ENCODE data around the gene HOXC11.

The HOXC11 gene

GRCh38 chr12:53959314-53959713 is 13.6 kb upstream of the HOXC11 start:
- FAIRE-seq, result no peak
- no peak for TF ChIP-seq POLR2A (IDR thresholded peaks at IDR 0.05; ENCODE audit: low read depth, low read length)

GRCh38 chr12:53960187-53961024 is 12.5 kb upstream of the HOXC11 start:
- no peak for FAIRE-seq
- TF ChIP-seq POLR2A (IDR thresholded peaks at IDR 0.05; ENCODE audit: low read depth, low read length), result no peak

More at GRCh38 chr12:53959314-53959713, 13.6 kb upstream of the HOXC11 start:
- no peak for DNase-seq (ENCODE audit: insufficient read length, low spot score)

DNA sequence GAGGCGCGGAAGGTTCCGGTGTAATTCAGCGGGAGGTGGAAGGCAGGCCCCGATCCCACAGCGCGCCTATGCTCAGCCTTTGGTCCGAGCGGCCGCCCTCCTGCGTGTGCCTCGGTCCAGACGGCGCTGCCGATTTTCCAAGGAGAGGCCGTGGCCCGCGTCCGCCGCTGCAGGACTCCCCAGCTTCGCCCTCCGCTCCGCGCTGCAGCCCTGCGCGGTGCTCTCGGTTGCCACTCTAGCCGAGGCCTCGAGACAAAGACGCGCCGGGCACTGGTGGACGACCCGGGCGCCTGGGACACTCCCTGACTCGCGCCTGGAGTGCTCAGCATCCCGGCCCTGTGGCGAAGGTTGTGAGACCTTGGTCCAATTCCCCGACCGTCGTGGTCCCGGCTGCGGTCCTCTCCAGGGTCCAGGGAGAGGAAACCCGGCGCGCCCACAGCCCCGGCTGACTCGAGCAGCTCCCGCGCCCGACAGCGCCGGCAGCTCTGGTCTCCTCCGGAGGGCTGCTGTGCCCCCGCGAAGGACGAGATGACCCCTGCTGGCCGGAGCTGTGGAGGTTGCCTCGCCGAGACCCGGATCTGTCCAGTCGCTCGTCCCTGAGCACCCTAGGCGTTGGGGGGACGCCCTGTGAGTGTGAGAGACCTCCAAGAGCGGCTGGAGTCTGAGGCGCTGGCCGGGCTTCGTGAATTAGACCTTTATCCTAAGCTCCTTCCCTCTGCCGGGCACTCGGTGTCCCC is 11.7 kb upstream of the HOXC11 start:
- DNase-seq (ENCODE audit: insufficient read length, low spot score) (no peak), FAIRE-seq (no peak)
- no peak for TF ChIP-seq POLR2A (IDR thresholded peaks at IDR 0.05; ENCODE audit: low read depth, low read length)

More at GRCh38 chr12:53960187-53961024, 12.5 kb upstream of the HOXC11 start:
- DNase-seq (ENCODE audit: insufficient read length, low spot score), result no peak

- no peak for DNase-seq (ENCODE audit: insufficient read length, low spot score)
- no peak for FAIRE-seq
- no peak for TF ChIP-seq POLR2A (IDR thresholded peaks at IDR 0.05; ENCODE audit: low read depth, low read length)
Observed at GRCh38 chr12:53963005-53963404, 9.9 kb upstream of the HOXC11 start.

DNA sequence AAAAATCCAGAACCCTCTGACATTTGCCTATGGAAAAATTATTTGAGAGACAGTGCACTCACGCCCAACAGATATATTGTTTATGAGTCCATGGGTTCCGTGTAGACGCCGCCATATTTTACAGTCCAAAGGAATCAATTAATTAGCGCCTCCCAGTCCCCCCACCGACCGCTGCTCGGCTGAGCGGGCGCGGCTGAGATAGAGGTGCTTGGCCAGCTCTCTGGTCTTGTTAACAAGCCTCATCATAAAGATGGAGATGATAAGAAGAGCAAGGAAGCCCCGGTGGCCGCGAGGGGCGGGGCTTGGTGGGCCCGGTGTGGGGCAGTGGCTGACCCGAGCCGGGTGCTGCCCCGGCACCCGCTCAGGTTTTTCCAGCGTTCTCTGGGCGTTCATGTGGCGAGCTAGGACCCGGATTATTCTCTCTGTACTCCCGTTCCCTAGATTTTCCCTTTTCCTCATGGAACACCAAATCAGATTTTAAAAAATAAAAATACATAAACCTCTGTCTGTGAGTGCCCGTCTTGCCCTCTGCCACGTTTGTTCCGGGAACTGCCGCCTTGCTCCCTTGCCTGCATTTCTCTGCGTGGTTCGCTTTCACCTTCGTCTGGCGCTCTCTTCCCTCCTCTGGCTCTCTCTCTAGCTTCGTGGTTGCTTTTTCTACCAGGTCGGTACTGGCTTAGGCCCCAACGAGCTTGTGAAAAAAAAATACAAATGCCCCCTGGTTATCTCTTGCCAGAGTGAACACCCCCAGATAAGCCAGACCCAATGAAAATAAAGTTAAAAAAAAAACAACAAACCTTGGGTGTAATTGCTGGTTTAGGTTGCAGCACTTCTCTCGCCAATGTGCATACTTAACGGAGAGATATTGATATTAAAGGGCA is 9.3 kb upstream of the HOXC11 start:
- FAIRE-seq (no peak), DNase-seq (ENCODE audit: insufficient read length, low spot score) (no peak)
- no peak for TF ChIP-seq POLR2A (IDR thresholded peaks at IDR 0.05; ENCODE audit: low read depth, low read length)

DNA sequence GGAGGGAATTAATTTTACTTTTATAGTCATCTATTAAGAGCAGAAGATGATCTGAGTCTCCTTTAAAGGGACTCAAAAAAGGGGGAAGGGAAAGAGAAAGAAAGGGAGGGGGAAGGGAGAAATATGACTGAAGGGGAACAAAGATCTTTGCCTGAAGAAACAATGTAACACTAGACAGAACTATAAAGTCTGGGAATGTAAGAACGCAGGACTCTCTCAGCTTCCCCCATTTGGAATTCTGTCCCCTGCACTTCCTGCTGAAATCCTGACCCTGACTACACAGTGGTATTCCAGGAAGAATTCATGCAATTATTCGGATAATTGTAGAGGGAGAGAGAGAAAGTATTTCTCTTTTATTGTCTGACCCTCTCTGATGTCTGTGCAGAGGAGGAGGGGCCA is 8.6 kb upstream of the HOXC11 start:
- TF ChIP-seq POLR2A (IDR thresholded peaks at IDR 0.05; ENCODE audit: low read depth, low read length), result no peak
- DNase-seq (ENCODE audit: insufficient read length, low spot score) (no peak), FAIRE-seq (no peak)

GRCh38 chr12:53965281-53966084 is 7.4 kb upstream of the HOXC11 start:
- TF ChIP-seq POLR2A (IDR thresholded peaks at IDR 0.05; ENCODE audit: low read depth, low read length), result no peak
- DNase-seq (ENCODE audit: insufficient read length, low spot score) (no peak), FAIRE-seq (no peak)

DNA sequence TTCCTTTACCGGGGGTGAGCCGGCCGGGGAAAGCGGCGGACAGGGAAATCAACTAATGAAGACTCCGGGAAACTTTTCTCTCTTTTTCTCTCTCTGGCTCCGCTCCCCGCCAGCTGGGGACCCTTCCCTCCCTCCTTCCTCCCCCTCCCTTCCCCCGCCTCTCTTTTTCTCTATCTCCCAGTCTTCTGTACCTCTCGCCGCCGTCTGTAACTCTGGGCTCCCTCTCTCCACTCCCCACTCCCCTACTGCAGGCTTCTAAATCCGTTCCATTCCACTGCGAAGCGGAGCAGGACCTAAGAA is 6.9 kb upstream of the HOXC11 start:
- FAIRE-seq (no peak), DNase-seq (ENCODE audit: insufficient read length, low spot score) (no peak)
- no peak for TF ChIP-seq POLR2A (IDR thresholded peaks at IDR 0.05; ENCODE audit: low read depth, low read length)

DNA sequence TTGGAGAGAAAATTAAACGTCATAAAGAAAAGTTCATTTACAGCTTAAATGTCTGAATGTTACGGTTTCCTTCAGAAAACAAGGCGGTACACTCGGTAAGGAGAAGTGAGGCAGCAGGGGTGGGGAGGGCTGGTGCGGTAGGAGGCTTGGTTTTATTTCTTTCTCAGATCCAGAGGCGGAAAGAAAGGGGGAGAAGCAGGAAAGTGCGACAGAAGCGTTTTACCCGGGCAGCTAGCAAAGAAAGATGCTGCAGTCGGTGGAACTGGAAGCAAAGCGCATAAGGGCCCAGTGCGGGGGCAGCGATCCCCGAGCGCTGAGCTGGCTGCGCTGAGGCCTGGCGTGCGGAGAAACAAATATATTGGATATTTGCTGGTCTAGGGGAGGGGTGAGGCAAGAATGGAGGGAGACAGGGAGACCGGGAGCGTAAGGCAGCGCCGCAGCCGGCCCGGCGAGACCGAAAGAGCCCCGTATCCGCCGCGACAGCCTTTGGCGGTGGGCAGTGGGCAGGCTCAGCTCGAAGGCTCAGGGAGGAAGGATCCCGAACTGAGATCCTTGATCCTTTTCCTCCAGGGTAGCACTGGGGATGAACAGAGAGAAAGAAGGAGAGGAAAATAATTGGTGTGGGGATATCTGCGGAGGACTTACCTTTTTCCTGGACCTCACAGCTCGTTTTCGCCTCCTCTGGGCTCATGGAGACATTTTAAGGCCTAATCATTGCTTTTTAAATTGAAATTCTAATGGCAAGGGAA is 6.4 kb upstream of the HOXC11 start:
- no peak for TF ChIP-seq POLR2A (IDR thresholded peaks at IDR 0.05; ENCODE audit: low read depth, low read length)

GRCh38 chr12:53967421-53967925 is 5.5 kb upstream of the HOXC11 start:
- DNase-seq (ENCODE audit: insufficient read length, low spot score) (no peak), FAIRE-seq (no peak)
- no peak for TF ChIP-seq POLR2A (IDR thresholded peaks at IDR 0.05; ENCODE audit: low read depth, low read length)

More for the DNA sequence above, 6.4 kb upstream of the HOXC11 start:
- DNase-seq (ENCODE audit: insufficient read length, low spot score) (no peak), FAIRE-seq (no peak)

GRCh38 chr12:53968214-53969127 is 4.5 kb upstream of the HOXC11 start:
- TF ChIP-seq POLR2A (IDR thresholded peaks at IDR 0.05; ENCODE audit: low read depth, low read length), result no peak
- DNase-seq (ENCODE audit: insufficient read length, low spot score) (no peak), FAIRE-seq (no peak)

Data from H54 (cell line).